ENCODE measurements around the gene DYNLL1. TPM values are rescaled to one million over a fixed set of nuclear protein-coding genes. Genes with fewer than 3 reads are reported as not detected.

DYNLL1 gene
- total and polyA plus RNA-seq, 2 of the 13 experiments (the other 11 are each of a cell fraction or from before 2014, with no cell fraction given), result 271 to 294 TPM

DNA sequence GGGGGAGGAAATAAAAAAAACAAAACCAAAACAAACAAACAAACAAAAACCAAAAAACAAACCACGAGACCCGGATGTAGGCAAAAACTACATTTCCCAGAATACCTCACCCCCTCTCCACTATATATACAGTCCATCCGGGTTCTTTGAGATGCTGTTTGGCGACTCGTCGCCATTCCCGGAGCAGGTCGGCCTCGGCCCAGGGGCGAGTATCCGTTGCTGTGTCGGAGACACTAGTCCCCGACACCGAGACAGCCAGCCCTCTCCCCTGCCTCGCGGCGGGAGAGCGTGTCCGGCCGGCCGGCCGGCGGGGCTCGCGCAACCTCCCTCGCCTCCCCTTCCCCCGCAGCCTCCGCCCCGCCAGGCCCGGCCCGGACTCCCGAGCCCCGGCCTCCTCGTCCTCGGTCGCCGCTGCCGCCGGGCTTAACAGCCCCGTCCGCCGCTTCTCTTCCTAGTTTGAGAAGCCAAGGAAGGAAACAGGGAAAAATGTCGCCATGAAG is 38.3 kb downstream of the DYNLL1 start, which contains the start of gene RNF10 (continued):
- TF ChIP-seq, protein P1, sequence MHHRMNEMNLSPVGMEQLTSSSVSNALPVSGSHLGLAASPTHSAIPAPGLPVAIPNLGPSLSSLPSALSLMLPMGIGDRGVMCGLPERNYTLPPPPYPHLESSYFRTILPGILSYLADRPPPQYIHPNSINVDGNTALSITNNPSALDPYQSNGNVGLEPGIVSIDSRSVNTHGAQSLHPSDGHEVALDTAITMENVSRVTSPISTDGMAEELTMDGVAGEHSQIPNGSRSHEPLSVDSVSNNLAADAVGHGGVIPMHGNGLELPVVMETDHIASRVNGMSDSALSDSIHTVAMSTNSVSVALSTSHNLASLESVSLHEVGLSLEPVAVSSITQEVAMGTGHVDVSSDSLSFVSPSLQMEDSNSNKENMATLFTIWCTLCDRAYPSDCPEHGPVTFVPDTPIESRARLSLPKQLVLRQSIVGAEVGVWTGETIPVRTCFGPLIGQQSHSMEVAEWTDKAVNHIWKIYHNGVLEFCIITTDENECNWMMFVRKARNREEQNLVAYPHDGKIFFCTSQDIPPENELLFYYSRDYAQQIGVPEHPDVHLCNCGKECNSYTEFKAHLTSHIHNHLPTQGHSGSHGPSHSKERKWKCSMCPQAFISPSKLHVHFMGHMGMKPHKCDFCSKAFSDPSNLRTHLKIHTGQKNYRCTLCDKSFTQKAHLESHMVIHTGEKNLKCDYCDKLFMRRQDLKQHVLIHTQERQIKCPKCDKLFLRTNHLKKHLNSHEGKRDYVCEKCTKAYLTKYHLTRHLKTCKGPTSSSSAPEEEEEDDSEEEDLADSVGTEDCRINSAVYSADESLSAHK (CRISPR knock-in tag; IDR thresholded peaks at IDR 0.05; ENCODE audit: borderline replicate concordance), result no peak
- no peak for TF ChIP-seq NFYB (CRISPR knock-in tag; IDR thresholded peaks at IDR 0.05)
- TF ChIP-seq NRL (CRISPR knock-in tag; IDR thresholded peaks at IDR 0.05; ENCODE audit: borderline replicate concordance), result no peak
- TF ChIP-seq JDP2 (CRISPR knock-in tag; IDR thresholded peaks at IDR 0.05; ENCODE audit: borderline replicate concordance), result no peak
- TF ChIP-seq, protein P2, sequence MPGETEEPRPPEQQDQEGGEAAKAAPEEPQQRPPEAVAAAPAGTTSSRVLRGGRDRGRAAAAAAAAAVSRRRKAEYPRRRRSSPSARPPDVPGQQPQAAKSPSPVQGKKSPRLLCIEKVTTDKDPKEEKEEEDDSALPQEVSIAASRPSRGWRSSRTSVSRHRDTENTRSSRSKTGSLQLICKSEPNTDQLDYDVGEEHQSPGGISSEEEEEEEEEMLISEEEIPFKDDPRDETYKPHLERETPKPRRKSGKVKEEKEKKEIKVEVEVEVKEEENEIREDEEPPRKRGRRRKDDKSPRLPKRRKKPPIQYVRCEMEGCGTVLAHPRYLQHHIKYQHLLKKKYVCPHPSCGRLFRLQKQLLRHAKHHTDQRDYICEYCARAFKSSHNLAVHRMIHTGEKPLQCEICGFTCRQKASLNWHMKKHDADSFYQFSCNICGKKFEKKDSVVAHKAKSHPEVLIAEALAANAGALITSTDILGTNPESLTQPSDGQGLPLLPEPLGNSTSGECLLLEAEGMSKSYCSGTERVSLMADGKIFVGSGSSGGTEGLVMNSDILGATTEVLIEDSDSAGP (CRISPR knock-in tag; IDR thresholded peaks at IDR 0.05; ENCODE audit: borderline replicate concordance), result no peak
- TF ChIP-seq SP4 (CRISPR knock-in tag; IDR thresholded peaks at IDR 0.05), result 0 out of 2 replicates have a peak, but pooled peaks have one; percentile 15
- TF ChIP-seq EZH2 (conservative IDR thresholded peaks at IDR 0.05; ENCODE audit: low read depth, low read length), result no peak
- no peak for TF ChIP-seq NCOA2 (CRISPR knock-in tag; IDR thresholded peaks at IDR 0.05)
- TF ChIP-seq, protein P3, sequence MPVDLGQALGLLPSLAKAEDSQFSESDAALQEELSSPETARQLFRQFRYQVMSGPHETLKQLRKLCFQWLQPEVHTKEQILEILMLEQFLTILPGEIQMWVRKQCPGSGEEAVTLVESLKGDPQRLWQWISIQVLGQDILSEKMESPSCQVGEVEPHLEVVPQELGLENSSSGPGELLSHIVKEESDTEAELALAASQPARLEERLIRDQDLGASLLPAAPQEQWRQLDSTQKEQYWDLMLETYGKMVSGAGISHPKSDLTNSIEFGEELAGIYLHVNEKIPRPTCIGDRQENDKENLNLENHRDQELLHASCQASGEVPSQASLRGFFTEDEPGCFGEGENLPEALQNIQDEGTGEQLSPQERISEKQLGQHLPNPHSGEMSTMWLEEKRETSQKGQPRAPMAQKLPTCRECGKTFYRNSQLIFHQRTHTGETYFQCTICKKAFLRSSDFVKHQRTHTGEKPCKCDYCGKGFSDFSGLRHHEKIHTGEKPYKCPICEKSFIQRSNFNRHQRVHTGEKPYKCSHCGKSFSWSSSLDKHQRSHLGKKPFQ (CRISPR knock-in tag; IDR thresholded peaks at IDR 0.05; ENCODE audit: insufficient replicate concordance), result peak; percentile 27
- no peak for TF ChIP-seq TMF1 (CRISPR knock-in tag; IDR thresholded peaks at IDR 0.05; ENCODE audit: low read depth)
- TF ChIP-seq, protein P4, sequence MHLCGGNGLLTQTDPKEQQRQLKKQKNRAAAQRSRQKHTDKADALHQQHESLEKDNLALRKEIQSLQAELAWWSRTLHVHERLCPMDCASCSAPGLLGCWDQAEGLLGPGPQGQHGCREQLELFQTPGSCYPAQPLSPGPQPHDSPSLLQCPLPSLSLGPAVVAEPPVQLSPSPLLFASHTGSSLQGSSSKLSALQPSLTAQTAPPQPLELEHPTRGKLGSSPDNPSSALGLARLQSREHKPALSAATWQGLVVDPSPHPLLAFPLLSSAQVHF (CRISPR knock-in tag; IDR thresholded peaks at IDR 0.05), result no peak
- TF ChIP-seq ZNF543 (CRISPR knock-in tag; IDR thresholded peaks at IDR 0.05), result peak; percentile 63
- TF ChIP-seq ZNF772 (CRISPR knock-in tag; IDR thresholded peaks at IDR 0.05), result no peak
- no peak for TF ChIP-seq FOXK1 (CRISPR knock-in tag; IDR thresholded peaks at IDR 0.05; ENCODE audit: borderline replicate concordance, low read depth)
- TF ChIP-seq PRPF4 (IDR thresholded peaks at IDR 0.05; ENCODE audit: low read depth, low read length, poor library complexity, severe bottlenecking), result no peak
- no peak for TF ChIP-seq CERS6 (CRISPR knock-in tag; IDR thresholded peaks at IDR 0.05)
- TF ChIP-seq ATF1 (CRISPR knock-in tag; IDR thresholded peaks at IDR 0.05), result no peak
- TF ChIP-seq ZNF260 (CRISPR knock-in tag; IDR thresholded peaks at IDR 0.05; ENCODE audit: borderline replicate concordance, low read depth), result no peak
- TF ChIP-seq CHCHD3 (CRISPR knock-in tag; IDR thresholded peaks at IDR 0.05), result no peak
- TF ChIP-seq HBP1 (CRISPR knock-in tag; IDR thresholded peaks at IDR 0.05; ENCODE audit: low read depth), result no peak
